ENCODE measurements around the gene SUPT6H.

Gene SUPT6H

GRCh38 chr17:28728364-28729200, 66.6 kb downstream of the SUPT6H start, which contains the start of gene NEK8:
NEK8 (plus strand) TSS chr17:28728788; CDS start chr17:28728814, 26 bp downstream.
- H3K79me1 ChIP-seq (ENCODE audit: low read length): peaks cover 28% of the 10 kb centered on the region
- peak within 1 kb of the TSS; percentile 90 for H2BK5ac ChIP-seq (ENCODE audit: low read depth, low read length, poor library complexity)
- H3K4me2 ChIP-seq (ENCODE audit: low read length): peak within 1 kb of the TSS; percentile 94
- H3K27me3 ChIP-seq (ENCODE audit: insufficient read depth, low read length): no peaks in the 10 kb centered on the region
- peak within 1 kb of the TSS; percentile 92 for H2BK120ac ChIP-seq (ENCODE audit: insufficient read depth, low read length, poor library complexity)
- peak within 1 kb of the TSS; percentile 25 for H2AK5ac ChIP-seq (ENCODE audit: low read length)
- peak within 1 kb of the TSS; percentile 86 for H3K27ac ChIP-seq (ENCODE audit: low read depth, low read length)
- peak; percentile 97 to 99 for DNase-seq
- H3K18ac ChIP-seq (ENCODE audit: low read length): peak within 1 kb of the TSS; percentile 88
- H4K12ac ChIP-seq (ENCODE audit: low read depth, low read length): peak within 1 kb of the TSS; percentile 93
- peak within 1 kb of the TSS; percentile 77 for H3K4me3 ChIP-seq (ENCODE audit: low read depth, low read length)
- peak within 1 kb of the TSS; percentile 25 for H2BK12ac ChIP-seq (ENCODE audit: low read length)
- peaks cover 10% of the 10 kb centered on the region for H3K79me2 ChIP-seq (ENCODE audit: control insufficient read depth, insufficient read depth, low read length, poor library complexity)
- H3K23ac ChIP-seq (ENCODE audit: low read length): no peak within 1 kb of the TSS
- no CpG with 5 or more reads among the region's 64 CpGs for WGBS (ENCODE audit: extremely low coverage, insufficient coverage, insufficient read length)
- H3K4ac ChIP-seq (ENCODE audit: low read depth, low read length): peak within 1 kb of the TSS; percentile 71
- peak within 1 kb of the TSS; percentile 92 for H4K8ac ChIP-seq (ENCODE audit: low read depth, low read length)
- peak within 1 kb of the TSS; percentile 79 for H3K14ac ChIP-seq (ENCODE audit: low read length)
- H3K36me3 ChIP-seq (ENCODE audit: control insufficient read depth in 1 of 2, insufficient read depth in 2 of 2, low read length in 2 of 2): peaks cover 8 to 12% of the 10 kb centered on the region in 2 experiments
- H3K9ac ChIP-seq (ENCODE audit: low read length): peak within 1 kb of the TSS; percentile 88
- peak within 1 kb of the TSS; percentile 68 for H2AFZ ChIP-seq (ENCODE audit: insufficient read depth, low read length, poor library complexity)
- H3K9me3 ChIP-seq (ENCODE audit: insufficient read depth, low read depth, low read length): no peaks in the 10 kb centered on the region
- H3K4me1 ChIP-seq (ENCODE audit: control insufficient read depth in 1 of 2, insufficient read depth in 2 of 2, low read length in 2 of 2): peaks cover 11% of the 10 kb centered on the region in 2 experiments
- peak within 1 kb of the TSS; percentile 78 for H4K91ac ChIP-seq (ENCODE audit: low read depth, low read length)

- Histone ChIP-seq H3K27me3 (ENCODE audit: insufficient read depth, low read length) (no peaks in the 10 kb centered on the region), H3K4me2 (ENCODE audit: low read length) (no peak overlapping the region), H3K14ac (ENCODE audit: low read length) (no peak overlapping the region), H3K36me3 (ENCODE audit: control insufficient read depth in 1 of 2, insufficient read depth in 2 of 2, low read length in 2 of 2) (peaks cover 3% of the 10 kb centered on the region in 2 experiments), H3K4ac (ENCODE audit: low read depth, low read length) (no peak overlapping the region), H4K12ac (ENCODE audit: low read depth, low read length) (no peak overlapping the region), H3K4me3 (ENCODE audit: low read depth, low read length) (no peak overlapping the region), H3K79me1 (ENCODE audit: low read length) (peaks cover 28% of the 10 kb centered on the region), H3K9ac (ENCODE audit: low read length) (no peak overlapping the region), H4K8ac (ENCODE audit: low read depth, low read length) (no peak overlapping the region), H3K79me2 (ENCODE audit: control insufficient read depth, insufficient read depth, low read length, poor library complexity) (peaks cover 10% of the 10 kb centered on the region), H2AK5ac (ENCODE audit: low read length) (no peak overlapping the region), H3K9me3 (ENCODE audit: insufficient read depth, low read depth, low read length) (no peaks in the 10 kb centered on the region), H4K91ac (ENCODE audit: low read depth, low read length) (no peak overlapping the region), H2BK5ac (ENCODE audit: low read depth, low read length, poor library complexity) (no peak overlapping the region), H2BK12ac (ENCODE audit: low read length) (no peak overlapping the region), H3K27ac (ENCODE audit: low read depth, low read length) (no peak overlapping the region), H2AFZ (ENCODE audit: insufficient read depth, low read length, poor library complexity) (no peak overlapping the region), H3K4me1 (ENCODE audit: control insufficient read depth in 1 of 2, insufficient read depth in 2 of 2, low read length in 2 of 2) (peaks cover 7 to 8% of the 10 kb centered on the region in 2 experiments), H2BK120ac (ENCODE audit: insufficient read depth, low read length, poor library complexity) (no peak overlapping the region), H3K18ac (ENCODE audit: low read length) (no peak overlapping the region), H3K23ac (ENCODE audit: low read length) (no peak overlapping the region)
- 100% methylated on average over 2 of the region's 11 CpGs for WGBS (ENCODE audit: extremely low coverage, insufficient coverage, insufficient read length)
- DNase-seq: no peak
These were observed 67.9 kb downstream of the SUPT6H start for GRCh38 chr17:28729950-28730330.

GRCh38 chr17:28733346-28733745, 71.3 kb downstream of the SUPT6H start:
- Histone ChIP-seq H3K23ac (ENCODE audit: low read length) (no peak overlapping the region), H2BK12ac (ENCODE audit: low read length) (no peak overlapping the region), H4K91ac (ENCODE audit: low read depth, low read length) (no peak overlapping the region), H3K4me1 (ENCODE audit: control insufficient read depth in 1 of 2, insufficient read depth in 2 of 2, low read length in 2 of 2) (peaks cover 5 to 13% of the 10 kb centered on the region in 2 experiments), H3K4me2 (ENCODE audit: low read length) (no peak overlapping the region), H4K12ac (ENCODE audit: low read depth, low read length) (no peak overlapping the region), H3K4me3 (ENCODE audit: low read depth, low read length) (no peak overlapping the region), H3K27me3 (ENCODE audit: insufficient read depth, low read length) (no peaks in the 10 kb centered on the region), H2AK5ac (ENCODE audit: low read length) (no peak overlapping the region), H3K79me1 (ENCODE audit: low read length) (peaks cover 4% of the 10 kb centered on the region), H2BK5ac (ENCODE audit: low read depth, low read length, poor library complexity) (no peak overlapping the region), H3K9me3 (ENCODE audit: insufficient read depth, low read depth, low read length) (peaks cover 6% of the 10 kb centered on the region), H2AFZ (ENCODE audit: insufficient read depth, low read length, poor library complexity) (no peak overlapping the region), H2BK120ac (ENCODE audit: insufficient read depth, low read length, poor library complexity) (no peak overlapping the region), H4K8ac (ENCODE audit: low read depth, low read length) (no peak overlapping the region), H3K9ac (ENCODE audit: low read length) (no peak overlapping the region), H3K18ac (ENCODE audit: low read length) (no peak overlapping the region), H3K4ac (ENCODE audit: low read depth, low read length) (no peak overlapping the region), H3K36me3 (ENCODE audit: control insufficient read depth in 1 of 2, insufficient read depth in 2 of 2, low read length in 2 of 2) (peaks cover 2 to 3% of the 10 kb centered on the region in 2 experiments), H3K27ac (ENCODE audit: low read depth, low read length) (no peak overlapping the region), H3K79me2 (ENCODE audit: control insufficient read depth, insufficient read depth, low read length, poor library complexity) (peaks cover 2% of the 10 kb centered on the region), H3K14ac (ENCODE audit: low read length) (no peak overlapping the region)
- no peak for DNase-seq
- no CpG with 5 or more reads among the region's 1 CpG for WGBS (ENCODE audit: extremely low coverage, insufficient coverage, insufficient read length)

- Histone ChIP-seq H3K9ac (ENCODE audit: low read length) (no peak overlapping the region), H2BK12ac (ENCODE audit: low read length) (no peak overlapping the region), H3K18ac (ENCODE audit: low read length) (no peak overlapping the region), H3K4me1 (ENCODE audit: control insufficient read depth in 1 of 2, insufficient read depth in 2 of 2, low read length in 2 of 2) (peaks cover 13 to 18% of the 10 kb centered on the region in 2 experiments), H3K23ac (ENCODE audit: low read length) (no peak overlapping the region), H3K27ac (ENCODE audit: low read depth, low read length) (no peak overlapping the region), H2AFZ (ENCODE audit: insufficient read depth, low read length, poor library complexity) (no peak overlapping the region), H3K27me3 (ENCODE audit: insufficient read depth, low read length) (no peaks in the 10 kb centered on the region), H3K4ac (ENCODE audit: low read depth, low read length) (no peak overlapping the region), H3K4me3 (ENCODE audit: low read depth, low read length) (no peak overlapping the region), H2BK120ac (ENCODE audit: insufficient read depth, low read length, poor library complexity) (no peak overlapping the region), H4K8ac (ENCODE audit: low read depth, low read length) (no peak overlapping the region), H3K36me3 (ENCODE audit: control insufficient read depth in 1 of 2, insufficient read depth in 2 of 2, low read length in 2 of 2) (peaks cover 2 to 3% of the 10 kb centered on the region in 2 experiments), H3K79me1 (ENCODE audit: low read length) (peaks cover 3% of the 10 kb centered on the region), H3K9me3 (ENCODE audit: insufficient read depth, low read depth, low read length) (peaks cover 6% of the 10 kb centered on the region), H3K4me2 (ENCODE audit: low read length) (no peak overlapping the region), H2BK5ac (ENCODE audit: low read depth, low read length, poor library complexity) (no peak overlapping the region), H4K12ac (ENCODE audit: low read depth, low read length) (no peak overlapping the region), H3K79me2 (ENCODE audit: control insufficient read depth, insufficient read depth, low read length, poor library complexity) (no peaks in the 10 kb centered on the region), H2AK5ac (ENCODE audit: low read length) (no peak overlapping the region), H3K14ac (ENCODE audit: low read length) (no peak overlapping the region), H4K91ac (ENCODE audit: low read depth, low read length) (no peak overlapping the region)
- DNase-seq: no peak
- WGBS (ENCODE audit: extremely low coverage, insufficient coverage, insufficient read length): no CpG with 5 or more reads among the region's 10 CpGs
These were observed 72.8 kb downstream of the SUPT6H start for GRCh38 chr17:28734712-28735241.
